Activated CD8-positive, alpha-beta T cell treated with anti-CD3 and anti-CD28 coated beads for 36 hours (primary cell): Measurements from ENCODE around the gene CKAP5. TPM values are rescaled to one million over a fixed set of nuclear protein-coding genes. Genes with fewer than 3 reads are reported as not detected.
"Not testable (repeated sequence)": the region's sequence is repeated elsewhere in the genome, so short reads cannot be mapped to it uniquely, and the experiment has no call there.

Source experiments
- ATAC-seq: fragments of 200-7000 bp; cut with Tn5 transposase; one replicate; pipeline ENCODE4 v1.10.0; 2021; ENCODE audit warnings: mild to moderate bottlenecking, moderate library complexity
- CTCF ChIA-PET: fragments of 350-600 bp; sonication (Branson Sonifier 250); formaldehyde crosslinking; loops from one replicate; lab custom pipeline; 2021; ENCODE audit warnings: antibody characterized with exemption; lab: Charles Lee
- POLR2A ChIA-PET: fragments of 350-600 bp; sonication (Branson Sonifier 250); formaldehyde crosslinking; loops from one replicate; lab custom pipeline; 2021; ENCODE audit warnings: antibody characterized with exemption; lab: Charles Lee
- DNase-seq: peaks from one replicate; pipeline ENCODE4 v3.0.0-alpha.2; 2020
- H3K27ac Mint-ChIP-seq: one replicate; pipeline ENCODE4 v1.8.0; 2021; ENCODE audit warnings: mild to moderate bottlenecking, mixed read lengths
- H3K27me3 Mint-ChIP-seq: one replicate; pipeline ENCODE4 v1.8.0; 2021; ENCODE audit warnings: mixed read lengths
- H3K36me3 Mint-ChIP-seq: one replicate; pipeline ENCODE4 v1.8.0; 2021; ENCODE audit warnings: low read depth, mixed read lengths
- H3K4me1 Mint-ChIP-seq: one replicate; pipeline ENCODE4 v1.8.0; 2021; ENCODE audit warnings: low read depth, mixed read lengths
- H3K4me3 Mint-ChIP-seq: one replicate; pipeline ENCODE4 v1.8.0; 2021; ENCODE audit warnings: mild to moderate bottlenecking, moderate library complexity, mixed read lengths
- H3K9me3 Mint-ChIP-seq: one replicate; pipeline ENCODE4 v1.8.0; 2021; ENCODE audit warnings: mixed read lengths
- CTCF ChIP-seq: fragments of 200-600 bp; IDR thresholded peaks from one replicate; pipeline ENCODE4 v1.8.0; 2022; ENCODE audit warnings: antibody characterized with exemption, mild to moderate bottlenecking
- intact Hi-C: fragments of 100-400 bp; cut with micrococcal nuclease; formaldehyde crosslinking; loops from one replicate; pipeline ENCODE4 v1.10.0; 2022
- total RNA-seq, 2 experiments: library from RNA; stranded (reverse); gene quantifications; one replicate each; pipeline ENCODE4 v1.2.3, GENCODE V29; 2021

Gene CKAP5
- total RNA-seq, 2 experiments from 2014 or later, result 137 to 145 TPM

- TF ChIP-seq CTCF, result no peak
- no peak for ATAC-seq
- no peaks in the 10 kb centered on the region for H3K36me3 Mint-ChIP-seq
- DNase-seq, result no peak
- no peak overlapping the region for H3K27ac Mint-ChIP-seq
- H3K4me1 Mint-ChIP-seq, result peaks cover 6% of the 10 kb centered on the region
- H3K9me3 Mint-ChIP-seq, result no peaks in the 10 kb centered on the region
- POLR2A ChIA-PET, result interaction anchor here (1.0 kb wide), 1 partner anchor 15 kb away, joined by 3 read pairs; no protein-coding TSS in a partner anchor
- no peak overlapping the region for H3K4me3 Mint-ChIP-seq
- H3K27me3 Mint-ChIP-seq, result no peaks in the 10 kb centered on the region
- intact Hi-C loops, result no loop called here
- CTCF ChIA-PET, result no interaction called here
Observed at GRCh38 chr11:46719543-46720218, 126.4 kb downstream of the CKAP5 start.

GRCh38 chr11:46719048-46719542, 127.0 kb downstream of the CKAP5 start, which contains the start of gene F2:
F2 (plus strand) TSS chr11:46719213; CDS start chr11:46719236, 23 bp downstream.
- DNase-seq (no peak), ATAC-seq (no peak)
- ChIA-PET POLR2A (interaction anchor here (1.0 kb wide), 1 partner anchor 14 kb away, joined by 3 read pairs; no protein-coding TSS in a partner anchor), CTCF (no interaction called here)
- Mint-ChIP-seq H3K27me3 (no peaks in the 10 kb centered on the region), H3K27ac (no peak within 1 kb of the TSS), H3K4me3 (no peak within 1 kb of the TSS), H3K9me3 (no peaks in the 10 kb centered on the region), H3K4me1 (peaks cover 6% of the 10 kb centered on the region), H3K36me3 (no peaks in the 10 kb centered on the region)
- no peak for TF ChIP-seq CTCF
- intact Hi-C loops, result no loop called here

- ChIA-PET CTCF (interaction anchor here (1.6 kb wide), 1 partner anchor 17 kb away, joined by 3 read pairs; the partner anchor contains the start of gene ZNF408), POLR2A (interaction anchor here (1.0 kb wide), 1 partner anchor 13 kb away, joined by 3 read pairs; no protein-coding TSS in a partner anchor)
- H3K27ac Mint-ChIP-seq, result no peak overlapping the region
- no peak overlapping the region for H3K4me3 Mint-ChIP-seq
- peaks cover 6% of the 10 kb centered on the region for H3K4me1 Mint-ChIP-seq
- ATAC-seq, result peak; percentile 39
- no peak for DNase-seq
- no peaks in the 10 kb centered on the region for H3K27me3 Mint-ChIP-seq
- no peaks in the 10 kb centered on the region for H3K9me3 Mint-ChIP-seq
- TF ChIP-seq CTCF, result no peak
- no peaks in the 10 kb centered on the region for H3K36me3 Mint-ChIP-seq
- intact Hi-C loops, result no loop called here
Observed at GRCh38 chr11:46718155-46719019, 127.7 kb downstream of the CKAP5 start.

- H3K4me3 Mint-ChIP-seq, H3K4me1 Mint-ChIP-seq, H3K27ac Mint-ChIP-seq, H3K36me3 Mint-ChIP-seq, H3K9me3 Mint-ChIP-seq, H3K27me3 Mint-ChIP-seq, POLR2A ChIA-PET, intact Hi-C loops, ATAC-seq, DNase-seq: not testable (repeated sequence)
- CTCF ChIA-PET, result interaction anchor here (1.6 kb wide), 1 partner anchor 17 kb away, joined by 3 read pairs; the partner anchor contains the start of gene ZNF408
Observed at GRCh38 chr11:46717825-46718154, 128.3 kb downstream of the CKAP5 start.

GRCh38 chr11:46712874-46713576, 133.1 kb downstream of the CKAP5 start:
- ATAC-seq (no peak), DNase-seq (no peak)
- CTCF ChIA-PET, result interaction anchor here (0.8 kb wide), 1 partner anchor 12 kb away, joined by 3 read pairs; the partner anchor contains the start of genes ARHGAP1 and ZNF408
- no peaks in the 10 kb centered on the region for H3K9me3 Mint-ChIP-seq
- no peak overlapping the region for H3K4me3 Mint-ChIP-seq
- no peaks in the 10 kb centered on the region for H3K36me3 Mint-ChIP-seq
- POLR2A ChIA-PET, result interaction anchor here (2.0 kb wide), 1 partner anchor 12 kb away, joined by 6 read pairs; the partner anchor contains the start of gene ZNF408
- H3K4me1 Mint-ChIP-seq, result peaks cover under 1% of the 10 kb centered on the region
- no peaks in the 10 kb centered on the region for H3K27me3 Mint-ChIP-seq
- no peak overlapping the region for H3K27ac Mint-ChIP-seq
- no peak for TF ChIP-seq CTCF
- intact Hi-C loops, result no loop called here
